Cardiac fibroblast (primary cell): ENCODE results near the gene PGLYRP2.
"Not testable (repeated sequence)": the region's sequence is repeated elsewhere in the genome, so short reads cannot be mapped to it uniquely, and the experiment has no call there.

ENCODE experiments used
- DNase-seq, 2 donors: peaks; one replicate each; pipeline versions ENCODE4 v3.0.0 to v3.0.0-alpha.2; 2010; ENCODE audit warnings: low read depth in 2 of 2
- H3K4me3 ChIP-seq, 2 donors: replicated peaks in 1 of 2; 1 replicate in 1 of 2; 2 replicates in 1 of 2; pipeline ENCODE4 v1.5.1; 2011; ENCODE audit warnings: low read depth in 2 of 2, low read length in 2 of 2, mild to moderate bottlenecking in 2 of 2, moderate library complexity in 1 of 2
- TF ChIP-seq, protein P1 (sequence below): IDR thresholded peaks from one replicate; pipeline ENCODE4 v1.5.1; 2011; ENCODE audit warnings: low read depth, mild to moderate bottlenecking, low read length, inconsistent platforms

PGLYRP2 gene

DNA sequence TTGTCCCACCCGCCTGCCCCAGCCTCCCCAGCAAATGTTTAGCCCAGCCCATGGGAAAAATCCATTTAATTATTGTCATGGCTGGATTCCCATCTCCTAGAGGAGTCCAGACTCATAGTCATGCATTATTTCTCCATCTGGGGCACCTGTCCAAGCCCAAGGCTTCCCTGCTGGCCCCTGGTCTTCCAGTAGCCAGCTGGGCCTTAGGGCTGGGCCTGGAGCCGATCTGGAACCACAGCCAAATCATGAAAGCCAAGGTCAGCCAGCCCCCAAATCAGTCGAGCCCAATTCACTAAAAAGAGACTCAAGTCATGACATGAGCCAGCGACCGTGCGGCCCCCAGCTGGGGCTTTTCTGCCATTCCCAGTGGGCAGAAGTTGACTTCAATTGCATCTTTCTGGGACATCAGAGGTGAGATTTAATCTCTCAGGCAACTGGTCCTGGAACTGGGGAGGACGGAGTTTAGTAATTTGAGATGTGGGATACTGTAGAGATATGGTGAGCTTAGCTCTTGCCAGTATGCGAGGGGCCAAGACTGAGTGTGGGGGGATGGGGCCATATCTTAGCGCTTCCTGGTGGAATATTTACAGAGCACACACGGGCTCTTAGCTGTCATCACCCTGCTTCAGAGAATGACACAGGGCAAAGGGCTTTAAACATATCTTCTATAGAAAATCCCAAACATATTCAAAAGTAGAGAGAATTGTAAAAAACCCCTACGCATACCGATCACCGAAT is 9.4 kb upstream of the PGLYRP2 start:
- TF ChIP-seq, protein P1, sequence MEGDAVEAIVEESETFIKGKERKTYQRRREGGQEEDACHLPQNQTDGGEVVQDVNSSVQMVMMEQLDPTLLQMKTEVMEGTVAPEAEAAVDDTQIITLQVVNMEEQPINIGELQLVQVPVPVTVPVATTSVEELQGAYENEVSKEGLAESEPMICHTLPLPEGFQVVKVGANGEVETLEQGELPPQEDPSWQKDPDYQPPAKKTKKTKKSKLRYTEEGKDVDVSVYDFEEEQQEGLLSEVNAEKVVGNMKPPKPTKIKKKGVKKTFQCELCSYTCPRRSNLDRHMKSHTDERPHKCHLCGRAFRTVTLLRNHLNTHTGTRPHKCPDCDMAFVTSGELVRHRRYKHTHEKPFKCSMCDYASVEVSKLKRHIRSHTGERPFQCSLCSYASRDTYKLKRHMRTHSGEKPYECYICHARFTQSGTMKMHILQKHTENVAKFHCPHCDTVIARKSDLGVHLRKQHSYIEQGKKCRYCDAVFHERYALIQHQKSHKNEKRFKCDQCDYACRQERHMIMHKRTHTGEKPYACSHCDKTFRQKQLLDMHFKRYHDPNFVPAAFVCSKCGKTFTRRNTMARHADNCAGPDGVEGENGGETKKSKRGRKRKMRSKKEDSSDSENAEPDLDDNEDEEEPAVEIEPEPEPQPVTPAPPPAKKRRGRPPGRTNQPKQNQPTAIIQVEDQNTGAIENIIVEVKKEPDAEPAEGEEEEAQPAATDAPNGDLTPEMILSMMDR = no peak
- H3K4me3 ChIP-seq = no peak overlapping the region
- peak in 1 of 2 donors; percentile 60 for DNase-seq

DNA sequence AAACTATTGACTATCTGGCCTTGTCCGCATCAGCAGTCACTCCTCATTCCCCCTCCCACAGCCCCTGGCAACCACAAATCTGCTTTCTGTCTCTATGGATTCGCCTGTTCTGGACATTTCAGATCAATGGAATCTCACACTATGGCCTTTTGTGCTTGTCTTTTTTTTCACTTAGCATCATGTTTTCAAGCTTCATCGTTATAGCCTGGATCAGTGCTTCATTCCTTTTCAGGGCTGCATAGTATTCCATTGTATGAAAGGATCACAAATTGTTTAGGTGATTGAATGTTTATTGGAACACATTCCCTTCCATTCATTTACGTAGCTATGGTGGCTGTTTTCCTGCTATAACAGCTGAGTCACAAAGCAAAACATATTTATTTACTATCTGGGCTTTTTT is 7.7 kb upstream of the PGLYRP2 start:
- H3K4me3 ChIP-seq = no peak overlapping the region
- DNase-seq = no peak
- TF ChIP-seq, protein P1 = no peak

- not testable (repeated sequence) for DNase-seq, H3K4me3 ChIP-seq
Measured at GRCh38 chr19:15485768-15486167, 6.5 kb upstream of the PGLYRP2 start.

DNA sequence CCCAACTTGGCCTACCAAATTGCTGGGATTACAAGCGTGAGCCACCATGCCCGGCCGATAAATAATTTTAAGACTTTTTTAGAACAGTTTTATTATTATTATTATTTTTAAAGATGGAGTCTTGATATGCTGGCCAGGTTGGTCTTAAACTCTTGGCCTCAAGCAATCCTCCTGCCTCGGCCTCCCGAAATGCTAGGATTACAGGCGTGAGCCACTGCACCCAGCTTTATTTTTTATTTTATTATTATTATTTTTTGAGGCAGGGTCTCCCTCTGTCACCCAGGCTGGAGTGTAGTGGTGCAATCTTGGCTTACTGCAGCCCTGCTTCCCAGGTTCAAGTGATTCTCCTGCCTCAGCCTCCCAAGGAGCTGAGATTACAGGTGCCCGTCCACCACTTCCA is 1.7 kb upstream of the PGLYRP2 start:
- DNase-seq, H3K4me3 ChIP-seq: not testable (repeated sequence)

- no peak for DNase-seq
- H3K4me3 ChIP-seq = no peak overlapping the region
- TF ChIP-seq, protein P1 = no peak
Measured at GRCh38 chr19:15476325-15476724, 3.0 kb downstream of the PGLYRP2 start.

DNA sequence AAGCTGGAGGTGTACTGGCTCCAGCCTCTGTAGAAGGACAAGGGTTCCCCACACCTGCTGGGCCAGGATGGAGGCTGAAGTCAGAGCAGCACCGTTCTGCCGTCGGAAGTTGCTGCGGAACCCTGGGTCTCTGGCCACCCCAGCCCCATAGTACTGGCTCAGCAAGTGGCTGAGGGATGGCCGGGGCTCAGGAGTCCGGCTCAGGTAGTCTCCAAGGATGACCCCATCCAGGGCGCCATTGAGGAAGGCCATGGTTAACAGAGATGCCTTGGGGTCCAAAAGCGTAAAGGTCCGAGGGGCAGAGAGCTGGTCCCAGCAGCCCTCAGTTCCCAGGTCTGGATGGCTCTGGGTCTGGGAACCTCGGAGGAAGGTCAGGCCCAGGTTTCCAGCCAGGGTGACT is 3.7 kb downstream of the PGLYRP2 start:
- TF ChIP-seq, protein P1 = no peak
- no peak overlapping the region for H3K4me3 ChIP-seq
- DNase-seq = no peak

GRCh38 chr19:15475169-15475568 is 4.1 kb downstream of the PGLYRP2 start:
- TF ChIP-seq, protein P1 = no peak
- no peak overlapping the region for H3K4me3 ChIP-seq

DNA sequence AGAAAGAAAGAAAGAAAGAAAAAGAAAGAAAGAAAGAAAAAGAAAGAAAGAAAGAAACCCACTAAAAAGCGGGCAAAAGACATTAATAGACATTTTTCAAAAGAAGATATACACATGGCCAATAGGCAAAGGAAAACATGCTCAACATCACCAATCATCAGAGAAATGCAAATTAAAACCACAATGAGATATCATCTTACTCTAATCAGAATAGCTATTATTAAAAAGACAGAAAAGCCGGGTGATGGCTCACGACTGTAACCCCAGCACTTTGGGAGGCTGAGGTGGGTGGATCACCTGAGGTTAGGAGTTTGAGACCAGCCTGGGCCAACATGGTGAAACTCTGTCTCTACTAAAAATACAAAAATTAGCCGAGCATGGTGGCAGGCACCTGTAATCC is 5.5 kb downstream of the PGLYRP2 start:
- DNase-seq, H3K4me3 ChIP-seq: not testable (repeated sequence)

More at GRCh38 chr19:15475169-15475568, 4.1 kb downstream of the PGLYRP2 start:
- DNase-seq = no peak
